Right lobe of liver (tissue), 4 donors: Measurements from ENCODE around the gene IL20RA.

Experiments
- POLR2A ChIP-seq: fragments of 450-650 bp; IDR thresholded peaks from one replicate; pipeline ENCODE4 v1.6.1; 2017; ENCODE audit warnings: antibody characterized with exemption, mild to moderate bottlenecking
- TF ChIP-seq, protein P1 (sequence below), 4 donors: fragments of 200-600 bp in 3 of 4; fragments of 450-650 bp in 1 of 4; IDR thresholded peaks; one replicate each; pipeline versions ENCODE4 v1.5.1 to v1.8.0; 2016 to 2022; ENCODE audit warnings: antibody characterized with exemption in 4 of 4, mild to moderate bottlenecking in 2 of 4
- donor health status: DM: no; HTN: no; CAD: no.
- donor health status: DM: no; HTN: no; CAD: no.
- donor health status: DM: no; HTN: yes; CAD: no.

DNA sequence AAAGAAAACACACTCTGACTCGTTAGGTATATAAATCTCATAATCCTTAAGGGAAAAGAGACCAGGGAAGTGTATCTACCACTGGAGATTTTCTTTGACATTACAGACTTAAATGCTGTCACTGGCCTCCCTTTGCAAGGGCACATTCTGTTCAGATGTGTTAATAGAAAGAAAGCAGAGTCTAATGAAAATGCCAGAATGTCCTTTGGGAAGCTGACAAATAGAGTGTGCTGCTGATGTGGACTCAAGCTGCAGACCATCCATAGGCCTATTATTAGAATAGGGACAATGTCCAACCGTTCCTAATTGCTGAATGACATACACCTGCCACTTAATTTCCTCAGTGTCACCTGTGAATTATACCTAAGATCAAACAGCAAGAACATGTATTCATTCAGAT, 81.5 kb downstream of the IL20RA start:
- TF ChIP-seq, protein P1, sequence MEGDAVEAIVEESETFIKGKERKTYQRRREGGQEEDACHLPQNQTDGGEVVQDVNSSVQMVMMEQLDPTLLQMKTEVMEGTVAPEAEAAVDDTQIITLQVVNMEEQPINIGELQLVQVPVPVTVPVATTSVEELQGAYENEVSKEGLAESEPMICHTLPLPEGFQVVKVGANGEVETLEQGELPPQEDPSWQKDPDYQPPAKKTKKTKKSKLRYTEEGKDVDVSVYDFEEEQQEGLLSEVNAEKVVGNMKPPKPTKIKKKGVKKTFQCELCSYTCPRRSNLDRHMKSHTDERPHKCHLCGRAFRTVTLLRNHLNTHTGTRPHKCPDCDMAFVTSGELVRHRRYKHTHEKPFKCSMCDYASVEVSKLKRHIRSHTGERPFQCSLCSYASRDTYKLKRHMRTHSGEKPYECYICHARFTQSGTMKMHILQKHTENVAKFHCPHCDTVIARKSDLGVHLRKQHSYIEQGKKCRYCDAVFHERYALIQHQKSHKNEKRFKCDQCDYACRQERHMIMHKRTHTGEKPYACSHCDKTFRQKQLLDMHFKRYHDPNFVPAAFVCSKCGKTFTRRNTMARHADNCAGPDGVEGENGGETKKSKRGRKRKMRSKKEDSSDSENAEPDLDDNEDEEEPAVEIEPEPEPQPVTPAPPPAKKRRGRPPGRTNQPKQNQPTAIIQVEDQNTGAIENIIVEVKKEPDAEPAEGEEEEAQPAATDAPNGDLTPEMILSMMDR (IDR thresholded peaks at IDR 0.05) = no peak
- no peak for TF ChIP-seq POLR2A
